Gastroesophageal sphincter (tissue), 4 donors: ENCODE data around the gene FIGN. TPM values are rescaled to one million over a fixed set of nuclear protein-coding genes. Genes with fewer than 3 reads are reported as not detected.

Experiments used
- ATAC-seq: fragments of 150-250 bp; one replicate; pipeline ENCODE4 v1.9.1; 2016; ENCODE audit warnings: mild to moderate bottlenecking, moderate library complexity
- H3K27ac ChIP-seq, 4 donors: fragments of 200-600 bp; sonication (generic) in 3 of 4; 1 replicate in 3 of 4; 2 replicates in 1 of 4; pipeline ENCODE4 v1.5.1; 2016 to 2019
- H3K27me3 ChIP-seq: fragments of 200-600 bp; sonication (generic); one replicate; pipeline ENCODE4 v1.5.1; 2019
- H3K36me3 ChIP-seq, 2 donors: fragments of 200-600 bp; sonication (generic); one replicate each; pipeline ENCODE4 v1.5.1; 2019; ENCODE audit warnings: control low read depth in 1 of 2
- H3K4me1 ChIP-seq, 3 donors: fragments of 200-600 bp; sonication (generic); 1 replicate in 2 of 3; 2 replicates in 1 of 3; pipeline ENCODE4 v1.5.1; 2016 to 2019; ENCODE audit warnings: control low read depth in 2 of 3
- H3K4me3 ChIP-seq, 2 donors: fragments of 200-600 bp; sonication (generic); one replicate each; pipeline ENCODE4 v1.5.1; 2019; ENCODE audit warnings: mild to moderate bottlenecking in 1 of 2, moderate library complexity in 1 of 2
- H3K9me3 ChIP-seq, 3 donors: fragments of 200-600 bp; sonication (generic); one replicate each; pipeline ENCODE4 v1.5.1; 2017 to 2019; ENCODE audit warnings: control low read depth in 2 of 3
- CTCF ChIP-seq, 4 experiments: fragments of 200-600 bp in 2 of 4; fragments of 450-650 bp in 2 of 4; sonication (generic) in 1 of 4; IDR thresholded peaks; one replicate each; pipeline ENCODE4 v1.5.1; 2017 to 2019; ENCODE audit warnings: antibody characterized with exemption in 4 of 4, mild to moderate bottlenecking in 2 of 4, moderate library complexity in 2 of 4
- EP300 ChIP-seq: sonication (generic); formaldehyde crosslinking; IDR thresholded peaks from one replicate; pipeline ENCODE4 v1.6.1; 2017; ENCODE audit warnings: antibody characterized with exemption, mild to moderate bottlenecking
- POLR2A ChIP-seq, 2 donors: fragments of 450-650 bp; IDR thresholded peaks; one replicate each; pipeline ENCODE4 v1.6.1; 2017; ENCODE audit warnings: antibody characterized with exemption in 2 of 2, mild to moderate bottlenecking in 2 of 2, moderate library complexity in 1 of 2
- POLR2AphosphoS5 ChIP-seq: sonication (generic); formaldehyde crosslinking; IDR thresholded peaks from one replicate; pipeline ENCODE4 v1.6.1; 2017; ENCODE audit warnings: antibody characterized with exemption
- WGBS, 2 donors: methylation state at CpG; one replicate each; pipeline ENCODE4 v1.1.5; 2018; ENCODE audit warnings: low coverage in 1 of 2; 5-methylcytosine and 5-hydroxymethylcytosine counted together
- total RNA-seq, 4 donors: library from RNA; depleted of rRNA; stranded (reverse); fragments of >200 nt; gene quantifications; one replicate each; pipeline ENCODE4 v1.1.0, GENCODE V29; 2016

Gene FIGN
- total RNA-seq, 4 donors from 2014 or later: 5.0 to 17.5 (median 10.2) TPM

- H3K9me3 ChIP-seq: no peaks in the 10 kb centered on the region
- no peak for TF ChIP-seq POLR2A (IDR thresholded peaks at IDR 0.05)
- no peak for TF ChIP-seq POLR2AphosphoS5
- TF ChIP-seq EP300: no peak
- TF ChIP-seq CTCF (IDR thresholded peaks at IDR 0.05): no peak
- no peak overlapping the region for H3K4me3 ChIP-seq
- peaks cover 0 to 9% (median 0%) of the 10 kb centered on the region in 3 donors for H3K4me1 ChIP-seq
- no peak overlapping the region for H3K27ac ChIP-seq
- WGBS, 2 donors: 79 to 89% methylated on average over 5 to 6 of the region's 6 CpGs
- H3K27me3 ChIP-seq: no peaks in the 10 kb centered on the region
- H3K36me3 ChIP-seq: no peaks in the 10 kb centered on the region
- ATAC-seq: no peak
Observed at GRCh38 chr2:163640542-163641193, 95.1 kb downstream of the FIGN start.

- WGBS, 2 donors: 66 to 76% methylated on average over 5 to 6 of the region's 6 CpGs
- TF ChIP-seq EP300 (no peak), POLR2A (IDR thresholded peaks at IDR 0.05) (no peak), POLR2AphosphoS5 (no peak)
- Histone ChIP-seq H3K9me3 (no peaks in the 10 kb centered on the region), H3K4me3 (no peak overlapping the region), H3K27me3 (no peaks in the 10 kb centered on the region), H3K27ac (no peak overlapping the region), H3K36me3 (no peaks in the 10 kb centered on the region), H3K4me1 (peaks cover 0 to 9% (median 0%) of the 10 kb centered on the region in 3 donors)
- no peak for ATAC-seq
Observed at GRCh38 chr2:163637871-163638270, 97.9 kb downstream of the FIGN start.

DNA sequence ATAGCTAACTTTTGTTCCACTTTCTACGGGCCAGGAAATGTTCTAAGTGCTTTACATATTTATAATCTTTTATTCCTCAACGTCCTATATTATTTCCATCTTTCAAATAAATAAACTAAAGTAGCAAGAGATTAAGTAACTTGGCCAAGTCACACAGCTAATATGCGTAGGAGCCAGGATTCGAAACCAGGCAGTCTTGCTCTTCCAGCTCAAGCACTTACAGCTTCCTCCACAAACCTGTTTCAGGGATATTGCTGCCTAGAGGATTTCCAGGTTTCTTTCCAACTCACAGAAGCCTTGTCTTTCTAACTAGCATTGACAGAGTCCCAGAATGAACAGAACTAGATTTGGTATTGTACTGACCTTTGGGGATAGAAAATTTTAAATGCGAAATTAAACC is 102.5 kb downstream of the FIGN start:
- ATAC-seq: no peak
- 57 to 62% methylated on average over 5 of the region's 5 CpGs for WGBS, 2 donors
- H3K36me3 ChIP-seq: no peaks in the 10 kb centered on the region

GRCh38 chr2:163630836-163631235 is 105.0 kb downstream of the FIGN start:
- no peak overlapping the region for H3K4me3 ChIP-seq

More for the DNA sequence above, 102.5 kb downstream of the FIGN start:
- Histone ChIP-seq H3K27ac (no peak overlapping the region), H3K4me3 (no peak overlapping the region), H3K4me1 (peaks cover 0 to 5% (median 0%) of the 10 kb centered on the region in 3 donors), H3K27me3 (no peaks in the 10 kb centered on the region), H3K9me3 (no peaks in the 10 kb centered on the region)
- TF ChIP-seq POLR2A (IDR thresholded peaks at IDR 0.05): no peak
- TF ChIP-seq POLR2AphosphoS5: no peak
- no peak for TF ChIP-seq EP300
- no peak for TF ChIP-seq CTCF (IDR thresholded peaks at IDR 0.05)

GRCh38 chr2:163626639-163627109 is 109.1 kb downstream of the FIGN start:
- no peak for TF ChIP-seq POLR2AphosphoS5
- no peak for TF ChIP-seq EP300
- no peak for TF ChIP-seq CTCF (IDR thresholded peaks at IDR 0.05)
- TF ChIP-seq POLR2A (IDR thresholded peaks at IDR 0.05): no peak
- Histone ChIP-seq H3K4me3 (no peak overlapping the region), H3K27me3 (no peaks in the 10 kb centered on the region), H3K27ac (no peak overlapping the region), H3K36me3 (no peaks in the 10 kb centered on the region), H3K9me3 (no peaks in the 10 kb centered on the region), H3K4me1 (no peaks in the 10 kb centered on the region)
- 81 to 87% methylated on average over 7 of the region's 7 CpGs for WGBS, 2 donors
- no peak for ATAC-seq

More at GRCh38 chr2:163630836-163631235, 105.0 kb downstream of the FIGN start:
- Histone ChIP-seq H3K9me3 (no peaks in the 10 kb centered on the region), H3K27ac (no peak overlapping the region), H3K36me3 (no peaks in the 10 kb centered on the region), H3K4me1 (no peaks in the 10 kb centered on the region), H3K27me3 (no peaks in the 10 kb centered on the region)
- no peak for ATAC-seq
- TF ChIP-seq EP300 (no peak), POLR2A (IDR thresholded peaks at IDR 0.05) (no peak), CTCF (IDR thresholded peaks at IDR 0.05) (no peak), POLR2AphosphoS5 (no peak)
- WGBS, 2 donors: 78 to 79% methylated on average over 5 of the region's 5 CpGs
